MCF 10A (cell line): Measurements from ENCODE around the gene MB. TPM values are rescaled to one million over a fixed set of nuclear protein-coding genes. Genes with fewer than 3 reads are reported as not detected.

Experiments
- BruUV-seq: library from RNA; stranded (reverse); fragments of 400-500 nt; replicated peaks from 2 replicates; lab custom pipeline; 2021; lab: Mats Ljungman, UMichigan
- CTCF ChIA-PET: fragments of 300-600 bp; sonication (Branson Sonifier 250); formaldehyde crosslinking; extraction: SDS; loops from one replicate; lab custom pipeline; 2021; ENCODE audit warnings: antibody characterized with exemption, inconsistent platforms; lab: Yijun Ruan, JAX
- POLR2A ChIA-PET: fragments of 300-600, 350-650 bp; sonication (Branson Sonifier 250); formaldehyde crosslinking; extraction: SDS; loops from one replicate; lab custom pipeline; 2020; ENCODE audit warnings: antibody characterized with exemption, inconsistent platforms; lab: Yijun Ruan, JAX
- DNase-seq: peaks from one replicate; pipeline ENCODE4 v3.0.0-alpha.2; 2018; ENCODE audit not compliant: unreplicated experiment
- H3K27ac Mint-ChIP-seq: one replicate; pipeline ENCODE4 v1.8.0; 2022; ENCODE audit warnings: mild to moderate bottlenecking, low read depth, mixed read lengths; ENCODE audit not compliant: unreplicated experiment
- H3K27me3 Mint-ChIP-seq: one replicate; pipeline ENCODE4 v1.8.0; 2022; ENCODE audit warnings: mixed read lengths; ENCODE audit not compliant: insufficient read depth, unreplicated experiment
- H3K36me3 Mint-ChIP-seq: one replicate; pipeline ENCODE4 v1.8.0; 2022; ENCODE audit warnings: mild to moderate bottlenecking, moderate library complexity, mixed read lengths; ENCODE audit not compliant: insufficient read depth, unreplicated experiment
- H3K4me1 Mint-ChIP-seq: one replicate; pipeline ENCODE4 v1.8.0; 2022; ENCODE audit warnings: mixed read lengths; ENCODE audit not compliant: insufficient read depth, unreplicated experiment
- H3K4me3 Mint-ChIP-seq: one replicate; pipeline ENCODE4 v1.8.0; 2022; ENCODE audit warnings: mild to moderate bottlenecking, moderate library complexity, mixed read lengths; ENCODE audit not compliant: unreplicated experiment
- H3K9me3 Mint-ChIP-seq: one replicate; pipeline ENCODE4 v1.8.0; 2022; ENCODE audit warnings: mixed read lengths; ENCODE audit not compliant: unreplicated experiment
- intact Hi-C: fragments of 100-400 bp; cut with micrococcal nuclease; formaldehyde crosslinking; loops from 2 replicates; pipeline ENCODE4 v1.14.1; 2022
- total RNA-seq: library from RNA; stranded (reverse); gene quantifications from 2 replicates; pipeline ENCODE4 v1.2.3, GENCODE V29; 2022
- TF ChIP-seq, protein P1 (sequence below): fragments of 200-600 bp; IDR thresholded peaks from one replicate; pipeline ENCODE4 v1.8.0; 2022; ENCODE audit warnings: antibody characterized with exemption, mild to moderate bottlenecking; ENCODE audit not compliant: unreplicated experiment

MB gene
- total RNA-seq, 1 experiment from 2014 or later: not detected

- no peak for DNase-seq
- ChIA-PET POLR2A (interaction anchor here (0.6 to 1.5 kb wide), 2 partner anchors 121 to 366 kb away, joined by 3 read pairs; no protein-coding TSS in a partner anchor), CTCF (interaction anchor here (0.6 to 0.9 kb wide), 3 partner anchors 36 to 403 kb away, joined by 3 read pairs; no protein-coding TSS in a partner anchor)
- intact Hi-C loops: no loop called here
- BruUV-seq: no TSS peak
- peaks cover 17% of the 10 kb centered on the region for H3K36me3 Mint-ChIP-seq
- no peak overlapping the region for H3K27ac Mint-ChIP-seq
- H3K27me3 Mint-ChIP-seq: no peaks in the 10 kb centered on the region
- H3K4me1 Mint-ChIP-seq: no peaks in the 10 kb centered on the region
- H3K4me3 Mint-ChIP-seq: no peak overlapping the region
- peaks cover 7% of the 10 kb centered on the region for H3K9me3 Mint-ChIP-seq
- TF ChIP-seq, protein P1, sequence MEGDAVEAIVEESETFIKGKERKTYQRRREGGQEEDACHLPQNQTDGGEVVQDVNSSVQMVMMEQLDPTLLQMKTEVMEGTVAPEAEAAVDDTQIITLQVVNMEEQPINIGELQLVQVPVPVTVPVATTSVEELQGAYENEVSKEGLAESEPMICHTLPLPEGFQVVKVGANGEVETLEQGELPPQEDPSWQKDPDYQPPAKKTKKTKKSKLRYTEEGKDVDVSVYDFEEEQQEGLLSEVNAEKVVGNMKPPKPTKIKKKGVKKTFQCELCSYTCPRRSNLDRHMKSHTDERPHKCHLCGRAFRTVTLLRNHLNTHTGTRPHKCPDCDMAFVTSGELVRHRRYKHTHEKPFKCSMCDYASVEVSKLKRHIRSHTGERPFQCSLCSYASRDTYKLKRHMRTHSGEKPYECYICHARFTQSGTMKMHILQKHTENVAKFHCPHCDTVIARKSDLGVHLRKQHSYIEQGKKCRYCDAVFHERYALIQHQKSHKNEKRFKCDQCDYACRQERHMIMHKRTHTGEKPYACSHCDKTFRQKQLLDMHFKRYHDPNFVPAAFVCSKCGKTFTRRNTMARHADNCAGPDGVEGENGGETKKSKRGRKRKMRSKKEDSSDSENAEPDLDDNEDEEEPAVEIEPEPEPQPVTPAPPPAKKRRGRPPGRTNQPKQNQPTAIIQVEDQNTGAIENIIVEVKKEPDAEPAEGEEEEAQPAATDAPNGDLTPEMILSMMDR: no peak
Observed at GRCh38 chr22:35662914-35663313, 45.8 kb upstream of the MB start.

GRCh38 chr22:35661464-35661863 is 44.3 kb upstream of the MB start:
- Mint-ChIP-seq H3K9me3 (peaks cover 7% of the 10 kb centered on the region), H3K27ac (no peak overlapping the region), H3K4me1 (no peaks in the 10 kb centered on the region), H3K36me3 (peaks cover 18% of the 10 kb centered on the region), H3K27me3 (no peaks in the 10 kb centered on the region), H3K4me3 (no peak overlapping the region)
- ChIA-PET CTCF (no interaction called here), POLR2A (interaction anchor here (0.5 to 1.2 kb wide), 2 partner anchors 13 to 168 kb away, joined by 3 to 7 read pairs; partner anchors contain the start of gene APOL6)
- BruUV-seq: no TSS peak
- TF ChIP-seq, protein P1: no peak
- intact Hi-C loops: no loop called here
- no peak for DNase-seq

DNA sequence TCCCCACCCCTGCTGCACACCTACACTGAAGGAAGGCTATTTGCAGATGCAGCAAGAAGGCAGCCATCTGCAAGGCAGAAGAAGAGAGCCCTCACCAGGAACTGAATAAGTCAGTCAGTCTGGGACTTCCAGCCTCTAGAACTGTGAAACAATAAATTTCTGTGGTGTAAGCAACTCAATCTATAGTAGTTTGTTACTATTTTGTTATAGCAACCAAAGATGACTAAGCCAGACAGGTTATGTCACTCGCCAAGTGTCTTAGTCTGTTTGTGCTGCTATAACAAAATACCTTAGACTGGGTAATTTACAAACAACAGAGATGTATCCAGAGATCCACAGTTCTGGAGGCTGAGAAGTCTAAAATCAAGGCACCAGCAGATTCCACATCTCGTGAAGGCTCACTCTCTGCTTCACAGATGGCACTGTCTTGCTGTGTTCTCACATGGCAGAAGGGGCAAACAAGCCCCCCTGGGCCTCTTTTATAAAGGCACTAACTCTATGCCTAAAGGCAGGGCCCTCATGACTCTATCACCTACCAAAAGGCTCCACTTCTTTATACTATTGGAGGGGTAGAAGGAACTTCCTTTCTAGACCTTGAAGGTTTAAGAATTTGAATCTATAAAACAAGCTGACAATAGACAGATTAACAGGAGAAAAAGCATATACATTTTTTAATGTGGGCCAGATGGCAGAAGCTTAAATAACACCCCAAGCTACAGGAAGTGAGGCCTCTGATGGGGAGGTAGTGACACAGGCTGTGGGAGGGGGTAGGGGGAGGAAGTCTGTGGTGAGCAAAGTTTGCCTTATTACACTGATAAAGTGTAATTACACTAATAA is 43.4 kb upstream of the MB start:
- intact Hi-C loops: no loop called here
- Mint-ChIP-seq H3K27ac (no peak overlapping the region), H3K4me3 (no peak overlapping the region), H3K36me3 (peaks cover 24% of the 10 kb centered on the region), H3K9me3 (peaks cover 7% of the 10 kb centered on the region), H3K4me1 (no peaks in the 10 kb centered on the region), H3K27me3 (no peaks in the 10 kb centered on the region)
- TF ChIP-seq, protein P1: no peak
- ChIA-PET POLR2A (interaction anchor here (0.5 to 1.2 kb wide), 2 partner anchors 12 to 169 kb away, joined by 3 to 7 read pairs; partner anchors contain the start of gene APOL6), CTCF (no interaction called here)
- DNase-seq: no peak
- no TSS peak for BruUV-seq

GRCh38 chr22:35657571-35658312 is 40.6 kb upstream of the MB start:
- H3K36me3 Mint-ChIP-seq: peaks cover 24% of the 10 kb centered on the region
- H3K9me3 Mint-ChIP-seq: peaks cover 7% of the 10 kb centered on the region
- H3K4me1 Mint-ChIP-seq: no peaks in the 10 kb centered on the region
- no TSS peak for BruUV-seq
- POLR2A ChIA-PET: interaction anchor here (0.9 to 1.1 kb wide), 2 partner anchors 9 to 30 kb away, joined by 3 to 4 read pairs; partner anchors contain the start of gene APOL6
- TF ChIP-seq, protein P1: no peak
- intact Hi-C loops: no loop called here
- no peak overlapping the region for H3K4me3 Mint-ChIP-seq
- H3K27ac Mint-ChIP-seq: no peak overlapping the region
- CTCF ChIA-PET: interaction anchor here (0.6 to 1.7 kb wide), 3 partner anchors 386 to 408 kb away, joined by 3 to 5 read pairs (median 3); no protein-coding TSS in a partner anchor
- no peaks in the 10 kb centered on the region for H3K27me3 Mint-ChIP-seq
- no peak for DNase-seq
